HepG2 (cell line): ENCODE data around the gene ITIH3. TPM values are rescaled to one million over a fixed set of nuclear protein-coding genes. Genes with fewer than 3 reads are reported as not detected.

Experiments
- ATF1 ChIP-seq: IDR thresholded peaks from 2 replicates; pipeline ENCODE4 v1.6.1; 2016; ENCODE audit warnings: mild to moderate bottlenecking, control low read depth
- CBFB ChIP-seq: sonication (generic); formaldehyde crosslinking; IDR thresholded peaks from 2 replicates; pipeline ENCODE4 v1.4.0; 2020; ENCODE audit warnings: missing genetic modification reagents
- CREB3 ChIP-seq: sonication (generic); formaldehyde crosslinking; IDR thresholded peaks from 2 replicates; pipeline ENCODE4 v1.5.0; 2020; ENCODE audit warnings: missing genetic modification reagents
- FOXO1 ChIP-seq: sonication (generic); formaldehyde crosslinking; IDR thresholded peaks from 2 replicates; pipeline ENCODE4 v1.4.0; 2020; ENCODE audit warnings: missing genetic modification reagents
- HDAC6 ChIP-seq: fragments of 200-600 bp; sonication (generic); IDR thresholded peaks from 2 replicates; pipeline ENCODE4 v1.7.0; 2017; ENCODE audit warnings: mild to moderate bottlenecking, antibody characterized with exemption, low read length, low read depth
- ISL2 ChIP-seq: sonication (generic); formaldehyde crosslinking; IDR thresholded peaks from 2 replicates; pipeline ENCODE4 v1.5.0; 2020; ENCODE audit warnings: missing genetic modification reagents
- KDM5B ChIP-seq: sonication (generic); formaldehyde crosslinking; IDR thresholded peaks from 2 replicates; pipeline ENCODE4 v1.4.0; 2020; ENCODE audit warnings: missing genetic modification reagents, mild to moderate bottlenecking, borderline replicate concordance
- MBNL3 ChIP-seq: fragments of 250-450 bp; sonication (Bioruptor Pico); conservative IDR thresholded peaks from 2 replicates; pipeline ENCODE4 v1.8.0; 2022; ENCODE audit warnings: mild to moderate bottlenecking, inconsistent platforms
- MEIS1 ChIP-seq: sonication (generic); formaldehyde crosslinking; IDR thresholded peaks from 2 replicates; pipeline ENCODE4 v1.9.0; 2021; ENCODE audit warnings: mild to moderate bottlenecking, missing genetic modification reagents, moderate library complexity, borderline replicate concordance
- NFE2 ChIP-seq: sonication (generic); formaldehyde crosslinking; IDR thresholded peaks from 2 replicates; pipeline ENCODE4 v1.4.0; 2020; ENCODE audit warnings: missing genetic modification reagents
- NFKB2 ChIP-seq: sonication (generic); formaldehyde crosslinking; IDR thresholded peaks from 2 replicates; pipeline ENCODE4 v1.4.0; 2020; ENCODE audit warnings: missing genetic modification reagents, borderline replicate concordance
- NR2F6 ChIP-seq, 2 experiments: IDR thresholded peaks; 2 replicates each; pipeline ENCODE4 v1.6.1; 2016; ENCODE audit warnings: antibody characterized with exemption in 1 of 2, mild to moderate bottlenecking in 1 of 2
- RFX1 ChIP-seq: fragments of 450-650 bp; IDR thresholded peaks from 2 replicates; pipeline ENCODE4 v1.6.1; 2017
- SALL2 ChIP-seq: sonication (generic); formaldehyde crosslinking; IDR thresholded peaks from 2 replicates; pipeline ENCODE4 v1.8.1; 2023; ENCODE audit warnings: mild to moderate bottlenecking, missing genetic modification reagents, inconsistent platforms
- SIN3B ChIP-seq: fragments of 150-350 bp; IDR thresholded peaks from 2 replicates; pipeline ENCODE4 v1.6.1; 2014; ENCODE audit warnings: low read length
- TBP ChIP-seq: sonication (generic); formaldehyde crosslinking; IDR thresholded peaks from 2 replicates; pipeline ENCODE4 v1.5.0; 2020; ENCODE audit warnings: missing genetic modification reagents
- ZNF329 ChIP-seq: sonication (generic); formaldehyde crosslinking; IDR thresholded peaks from 2 replicates; pipeline ENCODE4 v1.9.0; 2021; ENCODE audit warnings: low read depth, mild to moderate bottlenecking, missing genetic modification reagents
- ZNF501 ChIP-seq: sonication (generic); formaldehyde crosslinking; IDR thresholded peaks from 2 replicates; pipeline ENCODE4 v1.5.1; 2020; ENCODE audit warnings: mild to moderate bottlenecking, moderate library complexity, missing genetic modification reagents
- polyA plus RNA-seq, 8 experiments: library from polyadenylated mRNA; depleted of rRNA in 3 of 8; stranded (reverse) in 7 of 8; unstranded in 1 of 8; fragments of >200 nt; fragmentation: Illumina TruSeq in 4 of 8; extraction: Trizol in 4 of 8; gene quantifications; 2 replicates each; pipeline versions ENCODE4 v1.2.1 to v1.2.3, GENCODE V29; 2011 to 2016; ENCODE audit warnings: low read depth in 4 of 8, missing spikeins in 1 of 8, mixed read lengths in 1 of 8; ENCODE audit not compliant: insufficient read depth in 1 of 8
- total RNA-seq, 5 experiments: library from RNA; depleted of rRNA; stranded (reverse); fragments of >200 nt; fragmentation: Illumina TruSeq; extraction: Trizol; gene quantifications; 2 replicates each; pipeline ENCODE4 v1.2.3, GENCODE V29; 2016; ENCODE audit warnings: low read depth in 1 of 5
- TF ChIP-seq, protein P1 (sequence below): sonication (generic); IDR thresholded peaks from 2 replicates; pipeline ENCODE4 v1.6.1; 2016; ENCODE audit warnings: low read depth, borderline replicate concordance
- TF ChIP-seq, protein P2 (sequence below): sonication (generic); formaldehyde crosslinking; IDR thresholded peaks from 2 replicates; pipeline ENCODE4 v1.4.0; 2020; ENCODE audit warnings: missing genetic modification reagents

Gene ITIH3
- total and polyA plus RNA-seq, 2 of the 13 experiments (the other 11 are each of a cell fraction or from before 2014, with no cell fraction given), result 105 to 632 TPM

GRCh38 chr3:52777127-52777958 lies 17.3 kb upstream of the ITIH3 start, which contains the start of gene ITIH1 (continued):
- TF ChIP-seq TBP (CRISPR knock-in tag) (no peak), CREB3 (CRISPR knock-in tag) (no peak), NFKB2 (CRISPR knock-in tag) (peak; percentile 20; the same call in 1 of the 2 replicates), FOXO1 (CRISPR knock-in tag) (peak; percentile 25; the same call in 1 of the 2 replicates), MBNL3 (CRISPR knock-in tag) (no peak), ATF1 (CRISPR knock-in tag) (no peak), HDAC6 (no peak), SALL2 (CRISPR knock-in tag) (no peak), KDM5B (peak; percentile 45; the same call in 1 of the 2 replicates), ZNF329 (CRISPR knock-in tag) (no peak), CBFB (CRISPR knock-in tag) (no peak), MEIS1 (CRISPR knock-in tag) (no peak; the same call in 1 of the 2 replicates), SIN3B (no peak), ISL2 (CRISPR knock-in tag) (no peak), ZNF501 (CRISPR knock-in tag) (no peak), NFE2 (no peak), RFX1 (no peak), NR2F6 (IDR thresholded peaks at IDR 0.05) (0 out of 2 replicates have a peak, but pooled peaks have one; percentile 10), NR2F6 (CRISPR knock-in tag; IDR thresholded peaks at IDR 0.05) (no peak)
- TF ChIP-seq, protein P1, sequence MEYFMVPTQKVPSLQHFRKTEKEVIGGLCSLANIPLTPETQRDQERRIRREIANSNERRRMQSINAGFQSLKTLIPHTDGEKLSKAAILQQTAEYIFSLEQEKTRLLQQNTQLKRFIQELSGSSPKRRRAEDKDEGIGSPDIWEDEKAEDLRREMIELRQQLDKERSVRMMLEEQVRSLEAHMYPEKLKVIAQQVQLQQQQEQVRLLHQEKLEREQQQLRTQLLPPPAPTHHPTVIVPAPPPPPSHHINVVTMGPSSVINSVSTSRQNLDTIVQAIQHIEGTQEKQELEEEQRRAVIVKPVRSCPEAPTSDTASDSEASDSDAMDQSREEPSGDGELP, result no peak
- TF ChIP-seq, protein P2, sequence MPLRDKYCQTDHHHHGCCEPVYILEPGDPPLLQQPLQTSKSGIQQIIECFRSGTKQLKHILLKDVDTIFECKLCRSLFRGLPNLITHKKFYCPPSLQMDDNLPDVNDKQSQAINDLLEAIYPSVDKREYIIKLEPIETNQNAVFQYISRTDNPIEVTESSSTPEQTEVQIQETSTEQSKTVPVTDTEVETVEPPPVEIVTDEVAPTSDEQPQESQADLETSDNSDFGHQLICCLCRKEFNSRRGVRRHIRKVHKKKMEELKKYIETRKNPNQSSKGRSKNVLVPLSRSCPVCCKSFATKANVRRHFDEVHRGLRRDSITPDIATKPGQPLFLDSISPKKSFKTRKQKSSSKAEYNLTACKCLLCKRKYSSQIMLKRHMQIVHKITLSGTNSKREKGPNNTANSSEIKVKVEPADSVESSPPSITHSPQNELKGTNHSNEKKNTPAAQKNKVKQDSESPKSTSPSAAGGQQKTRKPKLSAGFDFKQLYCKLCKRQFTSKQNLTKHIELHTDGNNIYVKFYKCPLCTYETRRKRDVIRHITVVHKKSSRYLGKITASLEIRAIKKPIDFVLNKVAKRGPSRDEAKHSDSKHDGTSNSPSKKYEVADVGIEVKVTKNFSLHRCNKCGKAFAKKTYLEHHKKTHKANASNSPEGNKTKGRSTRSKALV (CRISPR knock-in tag), result no peak
